Measurements from ENCODE around the gene FCAMR. TPM values are rescaled to one million over a fixed set of nuclear protein-coding genes. Genes with fewer than 3 reads are reported as not detected.

FCAMR gene
- total RNA-seq, 1 experiment from 2014 or later: not detected

- in situ Hi-C loops (cut with HindIII; ENCODE audit: low pct_unique_long_range_greater_than_20kb, low sequenced_read_pairs): no loop called here
Measured at GRCh38 chr1:206949208-206949607, 21.1 kb downstream of the FCAMR start.

GRCh38 chr1:206947255-206947654 lies 23.0 kb downstream of the FCAMR start:
- in situ Hi-C loops (cut with HindIII; ENCODE audit: low pct_unique_long_range_greater_than_20kb, low sequenced_read_pairs): no loop called here
- DNase-seq (ENCODE audit: low read depth, low spot score): no peak

More at GRCh38 chr1:206949208-206949607, 21.1 kb downstream of the FCAMR start:
- no peak for DNase-seq (ENCODE audit: low read depth, low spot score)

DNA sequence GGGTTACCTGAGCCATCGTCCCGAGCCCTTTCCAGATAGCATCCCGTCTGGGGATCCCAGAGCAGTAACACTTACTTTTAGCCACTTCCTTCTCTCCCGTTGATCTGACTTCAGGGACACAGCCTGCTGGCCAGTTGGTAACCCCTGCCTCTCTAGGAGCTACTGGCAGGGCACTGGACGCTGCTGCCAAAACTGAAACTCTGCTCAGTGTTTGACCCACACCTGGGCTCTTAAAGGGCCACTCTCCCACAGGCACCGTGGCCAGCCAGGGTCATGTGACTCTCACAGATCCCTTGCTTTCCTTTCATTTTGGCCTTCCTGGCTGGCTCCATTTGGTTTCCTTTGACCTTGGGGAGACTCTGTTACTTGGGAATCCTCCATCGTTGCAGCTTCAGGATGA lies 24.0 kb downstream of the FCAMR start, which contains the start of gene PIGR:
Gene PIGR (minus strand): TSS at position 206 of the 400 bp plus-strand sequence. CDS start 5,935 bp downstream, outside the sequence.
- no peak for DNase-seq (ENCODE audit: low read depth, low spot score)
- in situ Hi-C loops (cut with HindIII; ENCODE audit: low pct_unique_long_range_greater_than_20kb, low sequenced_read_pairs): no loop called here

DNA sequence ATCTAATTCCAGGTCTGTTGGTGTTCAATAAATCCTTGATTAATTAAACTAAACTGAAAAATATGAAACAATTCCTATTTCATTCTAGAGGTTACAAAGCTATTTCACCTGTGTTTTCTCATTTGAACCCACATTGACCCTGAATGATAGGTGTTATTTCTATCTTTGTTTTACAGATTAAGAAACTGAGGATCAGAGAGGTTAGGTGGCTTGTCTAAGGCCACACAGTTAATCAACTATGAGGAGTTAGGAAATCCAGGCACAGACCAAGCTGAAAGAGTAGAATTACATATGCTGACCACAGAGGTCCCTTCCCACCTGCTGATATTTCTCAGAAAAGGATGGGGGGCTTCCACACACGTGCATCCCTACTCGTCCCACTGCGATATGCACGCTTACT lies 24.5 kb downstream of the FCAMR start:
- in situ Hi-C loops (cut with HindIII; ENCODE audit: low pct_unique_long_range_greater_than_20kb, low sequenced_read_pairs): no loop called here
- DNase-seq (ENCODE audit: low read depth, low spot score): no peak

- DNase-seq (ENCODE audit: low read depth, low spot score): no peak
- in situ Hi-C loops (cut with HindIII; ENCODE audit: low pct_unique_long_range_greater_than_20kb, low sequenced_read_pairs): no loop called here
Measured at GRCh38 chr1:206944703-206945102, 25.6 kb downstream of the FCAMR start.

DNA sequence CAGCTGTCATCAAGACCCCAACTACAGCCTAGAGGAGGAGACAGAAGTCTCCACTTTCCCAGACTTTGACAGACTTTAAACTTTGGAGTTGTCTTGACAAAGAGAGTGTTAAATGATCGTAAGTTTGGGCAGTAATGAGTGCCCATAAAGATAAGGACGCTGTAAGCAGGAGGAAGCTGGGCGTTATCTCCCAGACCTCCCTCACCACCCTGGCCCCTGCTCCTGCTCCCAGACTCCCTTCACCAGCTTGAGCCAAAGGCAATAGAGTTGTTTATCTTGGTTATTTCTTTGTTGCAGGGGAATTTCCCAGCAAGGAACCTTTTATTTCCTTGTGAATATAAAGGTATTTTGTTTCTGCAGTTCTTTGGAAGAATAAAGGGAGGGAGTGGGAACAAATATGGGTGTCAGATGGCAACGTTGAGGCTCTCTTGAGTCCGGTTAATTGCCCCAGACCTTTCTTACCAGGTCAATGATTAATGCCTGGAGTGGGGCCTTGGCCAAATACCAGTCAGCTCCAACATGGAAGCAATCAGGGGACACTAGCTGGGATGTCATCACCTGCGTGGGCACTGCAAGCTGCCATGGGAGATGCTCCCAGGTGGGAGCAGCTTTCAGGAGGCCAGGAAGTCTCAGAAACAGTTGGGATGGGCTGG lies 28.4 kb downstream of the FCAMR start:
- in situ Hi-C loops (cut with HindIII; ENCODE audit: low pct_unique_long_range_greater_than_20kb, low sequenced_read_pairs): no loop called here
- no peak for DNase-seq (ENCODE audit: low read depth, low spot score)

- in situ Hi-C loops (cut with HindIII; ENCODE audit: low pct_unique_long_range_greater_than_20kb, low sequenced_read_pairs): no loop called here
- no peak for DNase-seq (ENCODE audit: low read depth, low spot score)
Measured at GRCh38 chr1:206940588-206940936, 29.7 kb downstream of the FCAMR start.

DNA sequence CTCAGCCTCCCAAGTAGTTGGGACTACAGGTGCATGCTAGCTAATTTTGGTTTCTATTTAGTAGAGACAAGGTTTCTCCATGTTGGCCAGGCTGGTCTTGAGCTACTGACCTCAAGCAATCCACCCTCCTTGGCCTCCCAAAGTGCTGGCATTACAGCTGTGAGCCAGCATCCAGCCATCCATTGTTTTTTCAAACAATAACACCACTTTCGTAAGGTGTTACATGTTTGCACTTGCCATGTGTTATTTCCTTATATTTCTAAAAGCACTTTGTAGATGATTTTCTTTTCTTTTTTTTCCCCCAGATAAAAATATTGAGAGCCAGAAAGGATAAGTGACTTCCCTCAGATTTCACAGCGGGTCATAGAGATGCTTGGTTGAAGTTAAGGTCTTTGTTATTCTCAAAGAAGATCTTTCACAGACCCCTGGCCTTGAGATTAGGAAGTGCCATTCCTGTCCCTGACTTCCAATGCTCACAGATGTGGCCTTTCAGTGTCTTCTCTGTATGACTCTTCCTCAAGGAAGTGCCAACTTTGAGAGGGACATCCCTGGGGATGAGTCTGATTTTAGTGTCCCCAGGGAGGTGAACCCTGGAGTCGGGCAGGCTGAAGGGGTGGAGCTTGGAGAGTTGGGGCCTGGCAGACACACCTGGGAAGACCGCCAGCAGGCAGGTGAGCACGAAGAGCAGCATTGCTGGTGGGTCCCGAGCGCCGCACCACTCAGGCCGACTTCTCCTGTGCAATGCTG lies 30.2 kb downstream of the FCAMR start:
- DNase-seq (ENCODE audit: low read depth, low spot score): no peak
- in situ Hi-C loops (cut with HindIII; ENCODE audit: low pct_unique_long_range_greater_than_20kb, low sequenced_read_pairs): no loop called here

GRCh38 chr1:206939131-206939530 lies 31.1 kb downstream of the FCAMR start:
- no peak for DNase-seq (ENCODE audit: low read depth, low spot score)
- in situ Hi-C loops (cut with HindIII; ENCODE audit: low pct_unique_long_range_greater_than_20kb, low sequenced_read_pairs): no loop called here

- in situ Hi-C loops (cut with HindIII; ENCODE audit: low pct_unique_long_range_greater_than_20kb, low sequenced_read_pairs): no loop called here
Measured at GRCh38 chr1:206937425-206937824, 32.8 kb downstream of the FCAMR start.

DNA sequence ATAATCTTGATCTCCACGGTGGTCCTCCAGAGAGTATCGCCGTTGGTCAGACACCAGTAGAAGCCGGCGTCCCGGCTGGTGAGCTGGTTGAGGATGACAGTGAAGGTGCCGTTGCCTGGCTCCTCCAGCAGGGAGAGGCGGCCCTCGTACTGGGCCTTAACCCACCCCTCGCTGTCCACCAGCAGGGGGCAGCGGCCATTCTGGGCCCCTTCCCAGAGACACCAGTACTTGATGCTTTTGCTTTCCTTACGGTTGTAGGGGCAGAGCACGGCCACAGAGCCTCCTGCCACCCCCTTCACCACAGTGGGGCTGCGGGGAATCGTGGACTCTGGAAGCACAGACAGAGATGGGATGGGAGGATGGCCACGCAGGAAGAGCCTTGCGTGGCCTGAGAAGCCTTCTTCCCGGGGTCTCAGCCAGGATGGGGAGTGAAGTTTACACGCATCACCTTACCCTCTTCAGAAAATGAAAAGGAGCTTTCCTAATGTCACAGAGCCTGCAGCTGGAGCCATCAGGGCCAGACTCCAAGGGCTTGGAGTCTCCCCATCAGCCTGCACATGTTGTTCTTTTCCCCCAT lies 34.7 kb downstream of the FCAMR start:
- peak; percentile 80 for DNase-seq (ENCODE audit: low read depth, low spot score)
- in situ Hi-C loops (cut with HindIII; ENCODE audit: low pct_unique_long_range_greater_than_20kb, low sequenced_read_pairs): no loop called here

More at GRCh38 chr1:206937425-206937824, 32.8 kb downstream of the FCAMR start:
- DNase-seq (ENCODE audit: low read depth, low spot score): no peak

DNA sequence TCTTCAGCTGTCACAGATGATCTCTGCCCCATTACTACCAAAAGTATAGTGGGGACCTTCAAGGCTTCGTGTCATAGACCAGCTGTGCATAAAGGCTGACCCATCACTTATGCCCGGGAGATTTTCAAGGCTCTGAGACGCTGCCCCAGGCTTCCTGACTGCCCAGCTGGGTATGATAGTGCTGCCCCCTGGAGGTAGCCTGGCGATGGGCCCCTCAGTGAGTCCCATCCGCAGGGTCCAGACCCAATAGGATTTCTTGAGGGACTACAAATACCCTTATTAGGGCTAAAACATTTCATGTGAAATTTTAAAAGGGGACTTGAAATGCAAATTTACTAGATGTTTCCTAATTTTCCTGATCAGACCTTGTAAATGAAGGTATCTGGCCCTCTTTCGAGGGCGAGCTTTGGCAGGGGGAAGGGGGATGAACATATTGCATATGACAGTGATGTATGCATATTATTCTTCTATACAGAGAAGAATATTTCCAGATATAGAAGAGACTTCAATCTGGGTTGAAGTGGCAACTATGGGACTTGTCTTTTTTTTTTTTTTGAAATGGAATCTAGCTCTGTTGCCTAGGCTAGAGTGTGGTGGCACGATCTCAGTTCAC lies 36.8 kb downstream of the FCAMR start:
- in situ Hi-C loops (cut with HindIII; ENCODE audit: low pct_unique_long_range_greater_than_20kb, low sequenced_read_pairs): no loop called here
- peak; percentile 63 for DNase-seq (ENCODE audit: low read depth, low spot score)

GRCh38 chr1:206932177-206932576 lies 38.1 kb downstream of the FCAMR start:
- in situ Hi-C loops (cut with HindIII; ENCODE audit: low pct_unique_long_range_greater_than_20kb, low sequenced_read_pairs): no loop called here

GRCh38 chr1:206931709-206932108 lies 38.6 kb downstream of the FCAMR start:
- no peak for DNase-seq (ENCODE audit: low read depth, low spot score)
- in situ Hi-C loops (cut with HindIII; ENCODE audit: low pct_unique_long_range_greater_than_20kb, low sequenced_read_pairs): no loop called here

More at GRCh38 chr1:206932177-206932576, 38.1 kb downstream of the FCAMR start:
- no peak for DNase-seq (ENCODE audit: low read depth, low spot score)

DNA sequence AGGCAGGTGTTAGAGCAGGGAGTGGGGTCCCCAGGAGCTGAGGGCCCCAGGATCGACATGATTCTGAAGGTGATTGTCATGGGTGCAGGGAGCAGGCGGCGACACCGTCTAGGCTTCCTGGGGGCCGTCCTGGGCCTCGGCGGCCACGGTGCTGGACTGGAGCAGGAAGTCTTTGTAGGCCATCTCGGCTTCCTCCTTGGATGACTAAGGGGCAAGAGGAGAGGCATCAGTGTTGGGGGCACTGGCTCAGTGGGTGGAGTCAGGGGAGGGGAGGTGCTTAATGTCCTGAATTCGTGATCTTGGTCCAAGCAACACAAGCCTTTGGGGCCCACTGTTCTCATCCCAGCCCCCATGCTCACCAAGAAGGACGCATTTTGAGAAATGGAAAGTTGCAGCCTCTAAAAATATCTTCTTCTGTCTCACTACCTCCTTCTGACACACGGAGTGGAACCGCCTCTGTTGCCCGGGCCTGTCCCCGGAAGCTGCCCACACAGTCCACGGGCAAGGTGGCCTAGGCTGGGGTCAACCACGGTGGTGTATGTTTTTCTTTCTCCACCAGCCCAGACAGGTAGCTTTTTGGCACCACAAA lies 40.0 kb downstream of the FCAMR start:
- in situ Hi-C loops (cut with HindIII; ENCODE audit: low pct_unique_long_range_greater_than_20kb, low sequenced_read_pairs): no loop called here

DNA sequence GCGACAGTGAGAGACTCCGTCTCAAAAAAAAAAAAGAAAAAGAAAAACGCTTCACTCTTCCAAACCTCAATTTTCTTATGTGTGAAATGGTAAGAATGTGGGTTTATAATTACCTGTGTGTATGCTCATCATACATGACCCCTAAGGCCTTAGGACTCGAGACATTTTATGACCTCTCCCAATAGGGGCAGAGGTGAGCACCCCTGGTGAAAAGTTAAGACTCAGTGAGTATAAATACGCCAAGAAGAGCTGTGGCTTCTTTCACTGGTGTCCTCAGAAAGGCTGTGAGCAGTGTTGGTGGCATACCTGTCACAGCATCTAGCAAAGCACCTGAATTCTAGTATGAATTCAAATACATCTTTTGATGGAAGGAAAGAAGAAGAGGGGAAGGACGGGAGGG lies 40.7 kb downstream of the FCAMR start:
- in situ Hi-C loops (cut with HindIII; ENCODE audit: low pct_unique_long_range_greater_than_20kb, low sequenced_read_pairs): no loop called here
- DNase-seq (ENCODE audit: low read depth, low spot score): no peak

More for the DNA sequence above, 40.0 kb downstream of the FCAMR start:
- DNase-seq (ENCODE audit: low read depth, low spot score): no peak

DNA sequence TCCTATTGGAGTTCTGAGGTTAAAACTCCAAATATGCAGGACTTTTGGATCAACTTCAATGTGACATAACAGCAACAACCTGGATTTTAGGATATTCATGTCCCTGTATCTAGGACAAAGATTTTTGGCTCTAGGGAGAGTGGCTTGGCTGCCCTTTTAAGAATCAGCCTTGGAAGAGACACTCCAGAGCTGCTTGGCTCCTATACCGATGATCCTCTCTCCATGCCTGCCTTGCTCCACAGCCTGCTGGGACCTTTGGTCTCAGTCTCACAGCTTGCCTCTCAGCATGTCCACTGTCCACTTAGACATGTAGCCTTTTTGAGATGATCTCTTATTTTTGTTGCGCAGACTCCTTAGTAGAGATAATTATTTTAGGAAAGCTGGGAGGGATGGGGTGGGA lies 44.0 kb downstream of the FCAMR start:
- in situ Hi-C loops (cut with HindIII; ENCODE audit: low pct_unique_long_range_greater_than_20kb, low sequenced_read_pairs): no loop called here
- no peak for DNase-seq (ENCODE audit: low read depth, low spot score)
